Ovary (tissue), 9 donors: ENCODE data around the gene CLIC3. TPM values are rescaled to one million over a fixed set of nuclear protein-coding genes. Genes with fewer than 3 reads are reported as not detected.

ENCODE experiments used
- DNase-seq, 5 donors: peaks; one replicate each; pipeline ENCODE4 v3.0.0-alpha.2; 2019 to 2020
- H3K27ac ChIP-seq, 2 donors: fragments of 200-600 bp; one replicate each; pipeline versions ENCODE4 v1.5.1 to v1.8.0; 2019 to 2022
- H3K27me3 ChIP-seq: fragments of 200-600 bp; one replicate; pipeline ENCODE4 v1.8.0; 2022
- H3K36me3 ChIP-seq: fragments of 200-600 bp; sonication (generic); one replicate; pipeline ENCODE4 v1.5.1; 2019
- H3K4me1 ChIP-seq: one replicate; pipeline ENCODE4 v1.8.1; 2013; ENCODE audit warnings: mild to moderate bottlenecking, moderate library complexity; ENCODE audit not compliant: insufficient read depth
- H3K4me3 ChIP-seq: fragments of 200-600 bp; sonication (generic); one replicate; pipeline ENCODE4 v1.5.1; 2017
- H3K9me3 ChIP-seq, 2 donors: fragments of 200-600 bp in 1 of 2; sonication (generic) in 1 of 2; one replicate each; pipeline versions ENCODE4 v1.5.1 to v1.8.1; 2013 to 2019; ENCODE audit warnings: mild to moderate bottlenecking in 1 of 2, moderate library complexity in 1 of 2
- EP300 ChIP-seq: sonication (generic); formaldehyde crosslinking; IDR thresholded peaks from one replicate; pipeline ENCODE4 v1.6.1; 2017; ENCODE audit warnings: antibody characterized with exemption
- POLR2A ChIP-seq: fragments of 450-650 bp; IDR thresholded peaks from one replicate; pipeline ENCODE4 v1.6.1; 2017; ENCODE audit warnings: antibody characterized with exemption, mild to moderate bottlenecking, moderate library complexity
- WGBS, 3 donors: extraction: QIAGEN DNeasy Blood & Tissue Kit in 1 of 3; methylation state at CpG; one replicate each; pipeline versions ENCODE4 v1.1.5 to v1.1.7; 2013 to 2017; 5-methylcytosine and 5-hydroxymethylcytosine counted together
- intact Hi-C, 4 donors: fragments of 100-400 bp; cut with DNase I; formaldehyde crosslinking; loops; one replicate each; pipeline versions ENCODE4 v1.11.0 to v1.15.1; 2022 to 2023
- polyA plus RNA-seq, 2 donors: library from polyadenylated mRNA; stranded (reverse); fragments of 200-250 nt in 1 of 2; fragments of 350-450 nt in 1 of 2; fragmentation: Illumina TruSeq in 1 of 2; extraction: RNeasy Lipid Tissue Mini Kit (QIAGEN cat#74804) in 1 of 2; gene quantifications; one replicate each; pipeline ENCODE4 v1.2.3, GENCODE V29; 2013 to 2014
- total RNA-seq, 7 donors: library from RNA; depleted of rRNA in 2 of 7; stranded (reverse); fragments of >200 nt in 2 of 7; fragmentation: NEBNext Ultra II Directional in 3 of 7; extraction: Animal tissue kit (Norgen Biotek cat#: 25700) in 3 of 7; gene quantifications; one replicate each; pipeline versions ENCODE4 v1.1.0 to v1.2.4, GENCODE V29; 2016 to 2023
- TF ChIP-seq, protein P1 (sequence below), 3 donors: fragments of 450-650 bp in 2 of 3; fragments of 200-600 bp in 1 of 3; IDR thresholded peaks; one replicate each; pipeline versions ENCODE4 v1.5.1 to v1.8.0; 2016 to 2022; ENCODE audit warnings: antibody characterized with exemption in 3 of 3, mild to moderate bottlenecking in 1 of 3
- donor health status: DM: no; HTN: no; CAD: no; lungs with moderate emphysema.
- donor health status: DM: no; HTN: no; CAD: no.
- donor health status: Bipolar disorder and iron deficiency.
- donor health status: DM: yes; HTN: yes; CAD: no.
- donor health status: DM: no; HTN: no; CAD: no.
- donor health status: DM: yes; HTN: yes; CAD: no.

The CLIC3 gene
- total and polyA plus RNA-seq, 9 donors, result 0.57 to 6.5 (median 1.3) TPM; not detected in 3

DNA sequence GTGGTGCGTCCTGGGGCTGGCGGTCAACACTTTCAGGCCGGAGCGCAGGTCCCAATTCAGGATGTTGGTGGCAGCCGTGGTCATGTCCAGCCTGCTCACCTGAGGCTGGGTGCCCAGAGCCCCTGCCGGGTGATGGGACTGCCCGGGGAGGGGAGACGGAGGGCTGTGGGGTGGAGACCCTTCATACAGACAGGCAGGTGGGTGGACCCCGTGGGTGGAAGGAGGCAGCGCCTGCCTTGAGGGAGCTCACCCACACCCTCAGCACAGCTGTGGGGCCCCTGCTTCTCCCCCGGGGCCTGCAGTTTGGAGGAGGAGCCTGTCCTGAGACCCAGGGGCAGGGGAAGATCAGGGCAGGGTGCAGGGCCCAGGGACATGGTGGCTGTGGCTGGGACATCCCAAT lies 26.0 kb downstream of the CLIC3 start:
- intact Hi-C loops, result no loop called here
- H3K4me1 ChIP-seq, result no peaks in the 10 kb centered on the region
- no peak for DNase-seq
- H3K27ac ChIP-seq, result no peak overlapping the region
- no peaks in the 10 kb centered on the region for H3K27me3 ChIP-seq
- H3K4me3 ChIP-seq, result no peak overlapping the region
- TF ChIP-seq POLR2A (no peak), EP300 (no peak)
- TF ChIP-seq, protein P1, sequence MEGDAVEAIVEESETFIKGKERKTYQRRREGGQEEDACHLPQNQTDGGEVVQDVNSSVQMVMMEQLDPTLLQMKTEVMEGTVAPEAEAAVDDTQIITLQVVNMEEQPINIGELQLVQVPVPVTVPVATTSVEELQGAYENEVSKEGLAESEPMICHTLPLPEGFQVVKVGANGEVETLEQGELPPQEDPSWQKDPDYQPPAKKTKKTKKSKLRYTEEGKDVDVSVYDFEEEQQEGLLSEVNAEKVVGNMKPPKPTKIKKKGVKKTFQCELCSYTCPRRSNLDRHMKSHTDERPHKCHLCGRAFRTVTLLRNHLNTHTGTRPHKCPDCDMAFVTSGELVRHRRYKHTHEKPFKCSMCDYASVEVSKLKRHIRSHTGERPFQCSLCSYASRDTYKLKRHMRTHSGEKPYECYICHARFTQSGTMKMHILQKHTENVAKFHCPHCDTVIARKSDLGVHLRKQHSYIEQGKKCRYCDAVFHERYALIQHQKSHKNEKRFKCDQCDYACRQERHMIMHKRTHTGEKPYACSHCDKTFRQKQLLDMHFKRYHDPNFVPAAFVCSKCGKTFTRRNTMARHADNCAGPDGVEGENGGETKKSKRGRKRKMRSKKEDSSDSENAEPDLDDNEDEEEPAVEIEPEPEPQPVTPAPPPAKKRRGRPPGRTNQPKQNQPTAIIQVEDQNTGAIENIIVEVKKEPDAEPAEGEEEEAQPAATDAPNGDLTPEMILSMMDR (IDR thresholded peaks at IDR 0.05), result no peak
- H3K36me3 ChIP-seq, result no peaks in the 10 kb centered on the region
- WGBS, 3 donors, result 77 to 86% (median 83%) methylated on average over 9 to 11 of the region's 11 CpGs
- H3K9me3 ChIP-seq, result no peaks in the 10 kb centered on the region

DNA sequence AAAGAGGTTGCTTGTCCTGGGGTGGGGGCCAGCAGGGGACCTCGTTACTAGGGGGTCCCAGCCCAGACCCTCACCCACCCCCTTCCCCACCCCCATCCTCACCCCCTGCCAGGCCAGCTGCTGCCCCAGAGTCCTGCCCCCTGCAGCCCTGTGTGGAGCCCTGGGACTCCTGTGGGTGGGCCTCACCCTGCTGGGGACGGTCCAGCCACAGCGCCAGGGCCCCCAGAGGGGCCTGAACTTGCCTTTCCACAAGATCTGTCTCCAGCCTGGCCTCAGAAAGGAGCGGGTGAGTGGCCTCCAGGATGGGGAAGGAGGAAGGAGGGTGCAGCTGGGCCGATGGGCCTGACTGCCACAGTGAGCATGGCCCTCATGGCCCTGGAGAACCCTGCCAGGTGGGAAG lies 26.6 kb downstream of the CLIC3 start:
- no peaks in the 10 kb centered on the region for H3K36me3 ChIP-seq
- no peak overlapping the region for H3K4me3 ChIP-seq
- 60 to 83% (median 77%) methylated on average over 1 to 5 of the region's 5 CpGs for WGBS, 3 donors
- H3K4me1 ChIP-seq, result no peaks in the 10 kb centered on the region
- H3K27me3 ChIP-seq, result no peaks in the 10 kb centered on the region
- H3K9me3 ChIP-seq, result no peaks in the 10 kb centered on the region
- no peak overlapping the region for H3K27ac ChIP-seq
- intact Hi-C loops, result no loop called here
- DNase-seq, result no peak
- TF ChIP-seq EP300, result no peak
- TF ChIP-seq, protein P1 (IDR thresholded peaks at IDR 0.05), result no peak
- TF ChIP-seq POLR2A, result no peak

DNA sequence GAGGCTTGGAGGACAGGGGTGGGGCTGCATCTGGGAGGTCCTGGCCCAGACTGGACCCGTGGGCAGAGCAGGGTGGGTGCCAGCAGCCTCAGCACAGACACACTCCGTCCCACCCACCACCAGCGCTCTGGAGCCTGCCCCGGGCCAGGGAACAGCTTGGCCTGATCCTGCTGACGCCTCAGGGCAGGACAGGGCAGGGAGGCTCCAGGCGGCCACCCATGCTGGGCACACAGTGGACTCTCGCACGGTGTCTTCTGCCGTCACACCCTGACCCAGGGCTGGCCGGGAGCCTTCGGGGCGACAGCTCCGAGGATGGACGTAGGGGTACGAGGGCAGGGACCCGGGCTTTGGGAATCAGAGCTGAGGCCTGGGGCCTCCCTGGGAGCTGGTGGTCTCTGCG lies 27.2 kb downstream of the CLIC3 start:
- WGBS, 3 donors, result 50 to 76% (median 63%) methylated on average over 13 to 17 of the region's 17 CpGs
- DNase-seq, result no peak
- Histone ChIP-seq H3K27ac (no peak overlapping the region), H3K4me1 (no peaks in the 10 kb centered on the region), H3K4me3 (no peak overlapping the region), H3K36me3 (no peaks in the 10 kb centered on the region), H3K27me3 (no peaks in the 10 kb centered on the region), H3K9me3 (no peaks in the 10 kb centered on the region)
- intact Hi-C loops, result no loop called here
- TF ChIP-seq, protein P1 (IDR thresholded peaks at IDR 0.05), result no peak
- TF ChIP-seq POLR2A (no peak), EP300 (no peak)

DNA sequence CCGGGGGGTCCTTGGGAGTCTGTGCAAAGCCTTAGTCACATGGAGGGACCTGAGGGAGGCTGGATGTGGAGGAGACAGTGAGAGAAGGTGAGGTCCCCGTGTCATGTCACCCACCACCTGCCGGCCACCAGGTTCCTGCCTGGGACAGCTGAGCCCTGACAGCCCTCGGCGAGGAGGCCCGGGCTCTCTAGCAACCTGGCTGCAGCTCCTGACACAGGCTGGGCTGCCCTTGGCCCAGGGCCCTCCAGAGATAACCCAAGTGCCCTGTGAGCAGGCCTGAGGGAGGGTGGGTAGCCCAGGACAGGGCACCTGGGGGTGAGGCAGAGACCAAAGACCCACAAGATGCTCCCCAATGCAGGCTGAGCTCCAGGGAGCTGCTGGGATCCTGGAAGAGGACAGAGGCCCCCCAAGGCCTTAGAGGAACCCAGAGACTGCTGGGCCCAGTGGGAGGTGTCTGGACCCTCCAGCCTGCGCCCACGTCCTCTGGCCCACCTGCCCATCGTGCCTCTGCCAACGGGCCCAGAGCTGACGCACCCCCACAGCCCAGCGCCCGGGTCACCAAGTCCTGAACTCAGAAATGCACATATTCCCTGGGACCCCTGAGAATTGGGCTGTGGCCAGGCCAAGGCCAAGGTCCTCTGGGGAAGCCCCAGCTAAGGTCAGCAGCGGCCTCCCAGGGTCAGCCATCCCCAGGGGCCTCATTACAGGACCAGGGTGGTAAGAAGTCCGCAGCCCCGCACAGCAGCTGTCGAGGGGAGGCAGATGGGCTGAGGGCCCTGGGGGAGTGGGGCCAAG lies 27.8 kb downstream of the CLIC3 start:
- no peak for DNase-seq
- Histone ChIP-seq H3K36me3 (no peaks in the 10 kb centered on the region), H3K9me3 (no peaks in the 10 kb centered on the region), H3K4me1 (no peaks in the 10 kb centered on the region), H3K4me3 (no peak overlapping the region), H3K27ac (no peak overlapping the region), H3K27me3 (no peaks in the 10 kb centered on the region)
- intact Hi-C loops, result no loop called here
- WGBS, 3 donors, result 54 to 60% (median 58%) methylated on average over 17 of the region's 17 CpGs
- no peak for TF ChIP-seq POLR2A
- no peak for TF ChIP-seq EP300
- TF ChIP-seq, protein P1 (IDR thresholded peaks at IDR 0.05), result no peak
